Astrocyte (in vitro differentiated cells and primary cell): ENCODE measurements around the gene NCOA1. TPM values are rescaled to one million over a fixed set of nuclear protein-coding genes. Genes with fewer than 3 reads are reported as not detected.

Source experiments
- DNase-seq: peaks from one replicate; pipeline ENCODE4 v3.0.0-alpha.2; 2010; ENCODE audit warnings: low read depth
- FAIRE-seq: peaks from 2 replicates; lab custom pipeline; 2011; peaks lifted over from hg19 to GRCh38; lab: Jason Lieb, UNC
- H2AFZ ChIP-seq: 2 replicates; pipeline ENCODE4 v1.6.0; 2012; ENCODE audit warnings: low read depth, low read length, inconsistent platforms
- H3K27ac ChIP-seq: 2 replicates; pipeline ENCODE4 v1.5.1; 2011; ENCODE audit warnings: low read depth, low read length, inconsistent platforms
- H3K27me3 ChIP-seq: 2 replicates; pipeline ENCODE4 v1.6.0; 2011; ENCODE audit warnings: low read length, inconsistent platforms; ENCODE audit not compliant: insufficient read depth
- H3K36me3 ChIP-seq: 2 replicates; pipeline ENCODE4 v1.5.1; 2011; ENCODE audit warnings: low read length, inconsistent platforms; ENCODE audit not compliant: insufficient read depth
- H3K4me1 ChIP-seq: 2 replicates; pipeline ENCODE4 v1.5.1; 2011; ENCODE audit warnings: low read length, inconsistent platforms; ENCODE audit not compliant: insufficient read depth
- H3K4me2 ChIP-seq: 2 replicates; pipeline ENCODE4 v1.6.0; 2012; ENCODE audit warnings: low read length, inconsistent platforms
- H3K4me3 ChIP-seq: 2 replicates; pipeline ENCODE4 v1.5.1; 2011; ENCODE audit warnings: low read depth, mild to moderate bottlenecking, low read length, inconsistent platforms; ENCODE audit not compliant: insufficient read depth
- H3K79me2 ChIP-seq: 2 replicates; pipeline ENCODE4 v1.6.0; 2012; ENCODE audit warnings: mild to moderate bottlenecking, low read length, inconsistent platforms; ENCODE audit not compliant: insufficient read depth
- H3K9ac ChIP-seq: 2 replicates; pipeline ENCODE4 v1.6.0; 2012; ENCODE audit warnings: mild to moderate bottlenecking, low read length, inconsistent platforms
- H3K9me3 ChIP-seq: 2 replicates; pipeline ENCODE4 v1.5.1; 2012; ENCODE audit warnings: low read depth, mild to moderate bottlenecking, low read length, inconsistent platforms; ENCODE audit not compliant: insufficient read depth
- H4K20me1 ChIP-seq: 2 replicates; pipeline ENCODE4 v1.6.0; 2012; ENCODE audit warnings: low read length, inconsistent platforms; ENCODE audit not compliant: insufficient read depth
- H3K27ac Mint-ChIP-seq: one replicate; pipeline ENCODE4 v1.8.0; 2021; ENCODE audit warnings: mild to moderate bottlenecking, mixed read lengths; ENCODE audit not compliant: unreplicated experiment
- H3K27me3 Mint-ChIP-seq: one replicate; pipeline ENCODE4 v1.8.0; 2021; ENCODE audit warnings: low read depth, mixed read lengths; ENCODE audit not compliant: unreplicated experiment
- H3K36me3 Mint-ChIP-seq: one replicate; pipeline ENCODE4 v1.8.0; 2021; ENCODE audit warnings: low read depth, mixed read lengths; ENCODE audit not compliant: unreplicated experiment
- H3K4me1 Mint-ChIP-seq: one replicate; pipeline ENCODE4 v1.8.0; 2021; ENCODE audit warnings: low read depth, mixed read lengths; ENCODE audit not compliant: unreplicated experiment
- H3K4me3 Mint-ChIP-seq: one replicate; pipeline ENCODE4 v1.8.0; 2021; ENCODE audit warnings: mild to moderate bottlenecking, moderate library complexity, mixed read lengths; ENCODE audit not compliant: unreplicated experiment
- H3K9me3 Mint-ChIP-seq: one replicate; pipeline ENCODE4 v1.8.0; 2021; ENCODE audit warnings: mild to moderate bottlenecking, mixed read lengths; ENCODE audit not compliant: unreplicated experiment
- EZH2 ChIP-seq: IDR thresholded peaks from 2 replicates; pipeline ENCODE4 v1.6.1; 2012; ENCODE audit warnings: mild to moderate bottlenecking, low read length, inconsistent platforms; ENCODE audit not compliant: insufficient read depth
- total RNA-seq: library from RNA; stranded (reverse); gene quantifications from 2 replicates; pipeline ENCODE4 v1.2.1, GENCODE V29; 2021
- TF ChIP-seq, protein P1 (sequence below): IDR thresholded peaks from 2 replicates; pipeline ENCODE4 v1.5.1; 2011; ENCODE audit warnings: low read depth, mild to moderate bottlenecking, inconsistent platforms, low read length, moderate library complexity; ENCODE audit not compliant: insufficient read depth

The NCOA1 gene
- total RNA-seq, 1 donor from 2014 or later: 14.7 TPM

DNA sequence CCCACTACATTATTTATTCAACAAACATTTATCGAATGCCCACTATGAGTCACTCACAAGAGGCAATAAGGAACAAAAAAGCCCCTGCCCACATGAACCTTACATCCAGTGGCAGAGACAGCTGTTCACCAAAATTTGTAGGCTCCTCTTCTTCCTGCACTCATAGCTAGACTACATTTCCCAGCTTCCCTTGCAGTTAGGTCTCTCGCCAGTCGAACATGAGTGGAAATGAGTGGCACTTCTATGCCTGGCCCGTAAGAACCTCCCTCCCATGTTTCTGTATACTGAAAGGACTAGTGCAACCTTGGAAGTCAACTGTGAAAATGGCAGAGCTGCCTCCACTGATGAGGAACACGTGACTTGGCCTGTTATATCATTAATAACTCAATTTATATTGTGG lies 19.4 kb upstream of the NCOA1 start:
- no peak for FAIRE-seq

DNA sequence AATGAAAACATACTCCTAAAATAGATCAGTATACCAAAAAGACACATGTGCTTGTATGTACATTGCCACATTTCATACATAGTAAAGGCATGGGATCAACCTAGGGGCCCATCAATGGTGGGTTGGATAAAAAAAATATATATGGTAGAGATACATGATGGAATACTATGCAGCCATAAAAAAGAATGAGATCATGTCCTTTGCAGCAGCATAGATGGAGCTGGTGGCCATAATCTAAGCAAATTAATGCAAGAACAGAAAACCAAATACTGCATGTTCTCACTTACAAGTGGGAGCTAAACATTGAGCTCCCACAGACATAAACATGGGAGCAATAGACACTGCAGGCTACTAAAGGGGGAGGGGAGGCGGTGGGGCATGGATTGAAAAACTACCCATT lies 18.6 kb upstream of the NCOA1 start:
- no peaks in the 10 kb centered on the region for H3K4me1 Mint-ChIP-seq
- H3K4me3 Mint-ChIP-seq: no peak overlapping the region
- FAIRE-seq (no peak), DNase-seq (no peak)
- Histone ChIP-seq H3K4me1 (no peaks in the 10 kb centered on the region), H3K27ac (no peak overlapping the region), H3K9me3 (no peaks in the 10 kb centered on the region), H4K20me1 (no peaks in the 10 kb centered on the region), H3K27me3 (no peaks in the 10 kb centered on the region), H3K36me3 (no peaks in the 10 kb centered on the region), H2AFZ (no peak overlapping the region), H3K79me2 (no peaks in the 10 kb centered on the region), H3K4me2 (no peak overlapping the region), H3K9ac (no peak overlapping the region), H3K4me3 (no peak overlapping the region)
- H3K9me3 Mint-ChIP-seq: peaks cover under 1% of the 10 kb centered on the region
- no peak overlapping the region for H3K27ac Mint-ChIP-seq
- H3K36me3 Mint-ChIP-seq: no peaks in the 10 kb centered on the region
- H3K27me3 Mint-ChIP-seq: no peaks in the 10 kb centered on the region
- TF ChIP-seq, protein P1, sequence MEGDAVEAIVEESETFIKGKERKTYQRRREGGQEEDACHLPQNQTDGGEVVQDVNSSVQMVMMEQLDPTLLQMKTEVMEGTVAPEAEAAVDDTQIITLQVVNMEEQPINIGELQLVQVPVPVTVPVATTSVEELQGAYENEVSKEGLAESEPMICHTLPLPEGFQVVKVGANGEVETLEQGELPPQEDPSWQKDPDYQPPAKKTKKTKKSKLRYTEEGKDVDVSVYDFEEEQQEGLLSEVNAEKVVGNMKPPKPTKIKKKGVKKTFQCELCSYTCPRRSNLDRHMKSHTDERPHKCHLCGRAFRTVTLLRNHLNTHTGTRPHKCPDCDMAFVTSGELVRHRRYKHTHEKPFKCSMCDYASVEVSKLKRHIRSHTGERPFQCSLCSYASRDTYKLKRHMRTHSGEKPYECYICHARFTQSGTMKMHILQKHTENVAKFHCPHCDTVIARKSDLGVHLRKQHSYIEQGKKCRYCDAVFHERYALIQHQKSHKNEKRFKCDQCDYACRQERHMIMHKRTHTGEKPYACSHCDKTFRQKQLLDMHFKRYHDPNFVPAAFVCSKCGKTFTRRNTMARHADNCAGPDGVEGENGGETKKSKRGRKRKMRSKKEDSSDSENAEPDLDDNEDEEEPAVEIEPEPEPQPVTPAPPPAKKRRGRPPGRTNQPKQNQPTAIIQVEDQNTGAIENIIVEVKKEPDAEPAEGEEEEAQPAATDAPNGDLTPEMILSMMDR: no peak
- TF ChIP-seq EZH2: no peak

More for the DNA sequence above, 19.4 kb upstream of the NCOA1 start:
- Histone ChIP-seq H3K4me2 (no peak overlapping the region), H3K27ac (no peak overlapping the region), H3K36me3 (no peaks in the 10 kb centered on the region), H2AFZ (no peak overlapping the region), H3K4me3 (no peak overlapping the region), H3K9ac (no peak overlapping the region), H3K27me3 (no peaks in the 10 kb centered on the region), H3K9me3 (no peaks in the 10 kb centered on the region), H3K79me2 (no peaks in the 10 kb centered on the region), H3K4me1 (no peaks in the 10 kb centered on the region), H4K20me1 (no peaks in the 10 kb centered on the region)
- H3K27ac Mint-ChIP-seq: no peak overlapping the region
- H3K4me3 Mint-ChIP-seq: no peak overlapping the region
- no peak for DNase-seq
- H3K4me1 Mint-ChIP-seq: no peaks in the 10 kb centered on the region
- H3K9me3 Mint-ChIP-seq: no peaks in the 10 kb centered on the region
- H3K27me3 Mint-ChIP-seq: no peaks in the 10 kb centered on the region
- no peaks in the 10 kb centered on the region for H3K36me3 Mint-ChIP-seq
- TF ChIP-seq EZH2: no peak
- TF ChIP-seq, protein P1: no peak

DNA sequence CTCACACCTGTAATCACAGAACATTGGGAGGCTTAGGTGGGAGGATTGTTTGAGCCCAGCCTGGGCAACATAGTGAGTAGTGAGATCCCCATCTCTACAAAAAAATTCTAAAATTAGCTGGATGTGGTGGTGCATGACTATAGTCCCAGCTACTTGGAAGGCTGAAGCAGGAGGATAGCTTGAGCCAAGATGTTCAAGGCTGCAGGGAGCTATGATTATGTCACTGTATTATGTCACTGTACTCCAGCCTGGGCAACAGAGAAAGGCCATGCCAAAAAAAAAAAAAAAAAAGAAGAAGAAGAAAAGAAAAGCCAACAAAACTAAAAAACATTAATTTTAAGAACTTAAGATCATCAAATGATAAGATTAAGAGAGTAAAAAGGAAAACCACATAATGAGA lies 17.4 kb upstream of the NCOA1 start:
- peaks cover 1% of the 10 kb centered on the region for H3K9me3 Mint-ChIP-seq
- no peak for DNase-seq
- no peak overlapping the region for H3K9ac ChIP-seq
- H3K4me1 ChIP-seq: no peaks in the 10 kb centered on the region
- H2AFZ ChIP-seq: no peak overlapping the region
- no peaks in the 10 kb centered on the region for H4K20me1 ChIP-seq
- no peak overlapping the region for H3K4me2 ChIP-seq
- no peaks in the 10 kb centered on the region for H3K27me3 Mint-ChIP-seq
- H3K36me3 ChIP-seq: no peaks in the 10 kb centered on the region
- no peaks in the 10 kb centered on the region for H3K9me3 ChIP-seq
- no peak for FAIRE-seq
- no peak overlapping the region for H3K4me3 Mint-ChIP-seq
- no peaks in the 10 kb centered on the region for H3K4me1 Mint-ChIP-seq
- H3K4me3 ChIP-seq: no peak overlapping the region
- no peaks in the 10 kb centered on the region for H3K27me3 ChIP-seq
- TF ChIP-seq, protein P1: no peak
- TF ChIP-seq EZH2: no peak
- H3K79me2 ChIP-seq: no peaks in the 10 kb centered on the region
- H3K36me3 Mint-ChIP-seq: no peaks in the 10 kb centered on the region
- no peak overlapping the region for H3K27ac ChIP-seq
- H3K27ac Mint-ChIP-seq: no peak overlapping the region
